B cell (primary cell): ENCODE data around the gene UGT3A1. TPM values are rescaled to one million over a fixed set of nuclear protein-coding genes. Genes with fewer than 3 reads are reported as not detected.

ENCODE experiments used
- ATAC-seq: fragments of 200-7000 bp; cut with Tn5 transposase; one replicate; pipeline ENCODE4 v1.10.0; 2021; ENCODE audit warnings: low read depth, mild to moderate bottlenecking, moderate number of reproducible peaks, moderate library complexity
- CTCF ChIA-PET: fragments of 350-600 bp; sonication (Branson Sonifier 250); formaldehyde crosslinking; loops from one replicate; lab custom pipeline; 2021; ENCODE audit warnings: antibody characterized with exemption, inconsistent platforms; lab: Charles Lee
- POLR2A ChIA-PET: fragments of 350-600 bp; sonication (Branson Sonifier 250); formaldehyde crosslinking; loops from one replicate; lab custom pipeline; 2021; ENCODE audit warnings: antibody characterized with exemption; lab: Charles Lee
- DNase-seq: peaks from one replicate; pipeline ENCODE4 v3.0.0; 2013
- H2AFZ ChIP-seq: 2 replicates; pipeline ENCODE4 v1.6.1; 2012; ENCODE audit warnings: mild to moderate bottlenecking, low read depth, low read length; ENCODE audit not compliant: insufficient read depth, poor library complexity, severe bottlenecking
- H3K27ac ChIP-seq, 2 donors: 1 replicate in 1 of 2; 2 replicates in 1 of 2; pipeline ENCODE4 v1.5.1; 2012 to 2013; ENCODE audit warnings: low read length in 2 of 2, mild to moderate bottlenecking in 2 of 2, moderate library complexity in 1 of 2
- H3K27me3 ChIP-seq, 4 experiments: fragments of 200-600 bp in 1 of 4; sonication (generic) in 1 of 4; replicated peaks in 1 of 4; 1 replicate in 2 of 4; 2 replicates in 2 of 4; pipeline versions ENCODE4 v1.6.1 to v1.7.0; 2013 to 2016; ENCODE audit warnings: low read length in 3 of 4, mild to moderate bottlenecking in 2 of 4, mixed read lengths in 1 of 4, moderate library complexity in 1 of 4; ENCODE audit not compliant: insufficient read depth in 4 of 4, control insufficient read depth in 3 of 4; ENCODE audit errors: control extremely low read depth in 1 of 4
- H3K36me3 ChIP-seq, 2 experiments: replicated peaks in 1 of 2; 1 replicate in 1 of 2; 2 replicates in 1 of 2; pipeline versions ENCODE4 v1.6.1 to v1.7.1; 2013; ENCODE audit warnings: low read length in 1 of 2; ENCODE audit not compliant: insufficient read depth in 2 of 2, control insufficient read depth in 1 of 2; ENCODE audit errors: control extremely low read depth in 1 of 2, extremely low read depth in 1 of 2
- H3K4me1 ChIP-seq, 2 donors: fragments of 200-600 bp in 1 of 2; sonication (generic) in 1 of 2; 1 replicate in 1 of 2; 2 replicates in 1 of 2; pipeline versions ENCODE4 v1.5.1 to v1.6.1; 2013 to 2017; ENCODE audit warnings: low read length in 2 of 2; ENCODE audit not compliant: control insufficient read depth in 2 of 2, insufficient read depth in 2 of 2
- H3K4me2 ChIP-seq: replicated peaks from 2 replicates; pipeline ENCODE3; 2012; ENCODE audit warnings: mild to moderate bottlenecking, low read depth, low read length; ENCODE audit not compliant: poor library complexity, severe bottlenecking
- H3K4me3 ChIP-seq, 5 experiments: fragments of 200-600 bp in 1 of 5; sonication (generic) in 1 of 5; 1 replicate in 3 of 5; 2 replicates in 2 of 5; pipeline versions ENCODE4 v1.5.1 to v1.7.0; 2011 to 2016; ENCODE audit warnings: low read length in 4 of 5, mild to moderate bottlenecking in 4 of 5, low read depth in 2 of 5, control low read depth in 1 of 5, moderate library complexity in 1 of 5; ENCODE audit not compliant: insufficient read depth in 1 of 5; ENCODE audit errors: control extremely low read depth in 1 of 5, extremely low read depth in 1 of 5
- H3K79me2 ChIP-seq: fragments of 200-600 bp; sonication (generic); one replicate; pipeline ENCODE4 v1.6.0; 2016; ENCODE audit warnings: low read length; ENCODE audit not compliant: control insufficient read depth, insufficient read depth
- H3K9ac ChIP-seq: fragments of 200-600 bp; sonication (generic); 2 replicates; pipeline ENCODE4 v1.6.1; 2017; ENCODE audit warnings: mild to moderate bottlenecking, low read length, moderate library complexity
- H3K9me3 ChIP-seq, 3 donors: one replicate each; pipeline versions ENCODE4 v1.6.1 to v1.7.1; 2013; ENCODE audit warnings: low read length in 2 of 3; ENCODE audit not compliant: control insufficient read depth in 2 of 3, insufficient read depth in 1 of 3; ENCODE audit errors: control extremely low read depth in 1 of 3
- H4K20me1 ChIP-seq: 2 replicates; pipeline ENCODE4 v1.6.0; 2012; ENCODE audit warnings: mild to moderate bottlenecking, low read length; ENCODE audit not compliant: insufficient read depth, control insufficient read depth, poor library complexity, severe bottlenecking
- H3K27ac Mint-ChIP-seq: one replicate; pipeline ENCODE4 v1.8.0; 2021; ENCODE audit warnings: mixed read lengths
- H3K27me3 Mint-ChIP-seq: one replicate; pipeline ENCODE4 v1.8.0; 2021; ENCODE audit warnings: mixed read lengths
- H3K4me1 Mint-ChIP-seq: one replicate; pipeline ENCODE4 v1.8.0; 2021; ENCODE audit warnings: mixed read lengths
- H3K4me3 Mint-ChIP-seq: one replicate; pipeline ENCODE4 v1.8.0; 2021; ENCODE audit warnings: mixed read lengths
- H3K9me3 Mint-ChIP-seq: one replicate; pipeline ENCODE4 v1.8.0; 2022; ENCODE audit warnings: mixed read lengths; ENCODE audit not compliant: insufficient read depth
- CTCF ChIP-seq: fragments of 200-600 bp; IDR thresholded peaks from one replicate; pipeline ENCODE4 v1.8.0; 2022; ENCODE audit warnings: antibody characterized with exemption, mild to moderate bottlenecking
- EZH2 ChIP-seq: IDR thresholded peaks from 2 replicates; pipeline ENCODE4 v1.6.1; 2012; ENCODE audit warnings: borderline replicate concordance, low read depth, mild to moderate bottlenecking, moderate library complexity, low read length; ENCODE audit not compliant: insufficient read depth, poor library complexity, severe bottlenecking
- WGBS: methylation state at CpG from one replicate; pipeline ENCODE4 v1.1.5; 2013; ENCODE audit warnings: missing lambda C conversion rate; ENCODE audit not compliant: insufficient coverage; 5-methylcytosine and 5-hydroxymethylcytosine counted together
- intact Hi-C: fragments of 100-400 bp; cut with micrococcal nuclease; formaldehyde crosslinking; loops from one replicate; pipeline ENCODE4 v1.10.0; 2022
- polyA plus RNA-seq: library from polyadenylated mRNA; depleted of rRNA; stranded (reverse); fragments of >200 nt; gene quantifications from 2 replicates; pipeline ENCODE4 v1.2.3, GENCODE V29; 2012
- total RNA-seq, 2 donors: library from RNA; stranded (reverse); fragments of 120-200 nt in 1 of 2; gene quantifications; 1 replicate in 1 of 2; 2 replicates in 1 of 2; pipeline versions ENCODE4 v1.2.3 to v1.2.4, GENCODE V29; 2013 to 2022

Gene UGT3A1
- total and polyA plus RNA-seq, 2 donors (not counting 1 experiment from before 2014, with no cell fraction given), result not detected

GRCh38 chr5:36028816-36029465 is 37.8 kb upstream of the UGT3A1 start:
- no peak overlapping the region for H2AFZ ChIP-seq
- Mint-ChIP-seq H3K9me3 (peaks cover 5% of the 10 kb centered on the region), H3K4me1 (no peaks in the 10 kb centered on the region), H3K27me3 (no peaks in the 10 kb centered on the region), H3K27ac (no peak overlapping the region), H3K4me3 (no peak overlapping the region)
- ChIA-PET CTCF (no interaction called here), POLR2A (no interaction called here)
- TF ChIP-seq CTCF (no peak), EZH2 (no peak)
- H3K4me2 ChIP-seq, result no peak overlapping the region
- ATAC-seq (no peak), DNase-seq (no peak)
- H3K79me2 ChIP-seq, result no peaks in the 10 kb centered on the region
- 87% methylated on average over 5 of the region's 5 CpGs for WGBS
- H3K36me3 ChIP-seq, result no peaks in the 10 kb centered on the region
- no peak overlapping the region for H3K4me3 ChIP-seq
- no peak overlapping the region for H3K9ac ChIP-seq
- H3K27me3 ChIP-seq, result no peaks in the 10 kb centered on the region
- peaks cover 0 to 2% (median 0%) of the 10 kb centered on the region in 3 donors for H3K9me3 ChIP-seq
- H4K20me1 ChIP-seq, result no peaks in the 10 kb centered on the region
- intact Hi-C loops, result no loop called here
- H3K27ac ChIP-seq, result no peak overlapping the region
- H3K4me1 ChIP-seq, result no peaks in the 10 kb centered on the region

GRCh38 chr5:36027711-36028110 is 36.5 kb upstream of the UGT3A1 start:
- H3K4me2 ChIP-seq, result no peak overlapping the region
- peaks cover 0 to 2% (median 0%) of the 10 kb centered on the region in 3 donors for H3K9me3 ChIP-seq
- H3K4me3 ChIP-seq, result no peak overlapping the region
- ChIA-PET CTCF (no interaction called here), POLR2A (no interaction called here)
- TF ChIP-seq EZH2 (no peak), CTCF (no peak)
- H3K4me1 Mint-ChIP-seq, result no peaks in the 10 kb centered on the region
- H3K27ac ChIP-seq, result no peak overlapping the region
- H3K79me2 ChIP-seq, result no peaks in the 10 kb centered on the region
- intact Hi-C loops, result no loop called here
- peaks cover 8% of the 10 kb centered on the region for H3K9me3 Mint-ChIP-seq
- H3K27me3 ChIP-seq, result no peaks in the 10 kb centered on the region
- H4K20me1 ChIP-seq, result no peaks in the 10 kb centered on the region
- H3K27me3 Mint-ChIP-seq, result no peaks in the 10 kb centered on the region
- 93% methylated on average over 4 of the region's 8 CpGs for WGBS
- H3K4me1 ChIP-seq, result no peaks in the 10 kb centered on the region
- no peak for ATAC-seq
- no peak overlapping the region for H2AFZ ChIP-seq
- H3K4me3 Mint-ChIP-seq, result no peak overlapping the region
- no peak for DNase-seq
- no peak overlapping the region for H3K9ac ChIP-seq
- H3K27ac Mint-ChIP-seq, result no peak overlapping the region
- no peaks in the 10 kb centered on the region for H3K36me3 ChIP-seq
